GM13976 (cell line): ENCODE results near the gene BORCS5.
A peak's percentile ranks its signal among the peaks of the same experiment; 100 is the strongest.

Experiments
- DNase-seq: peaks from one replicate; pipeline ENCODE4 v3.0.0; 2012; ENCODE audit warnings: low spot score
- CTCF ChIP-seq: IDR thresholded peaks from 2 replicates; pipeline ENCODE4 v1.5.1; 2012; ENCODE audit warnings: borderline replicate concordance, mild to moderate bottlenecking; ENCODE audit not compliant: insufficient read depth; ENCODE audit errors: extremely low read depth, missing control alignments, control extremely low read depth
- in situ Hi-C: fragments of 300-500 bp; cut with MboI; formaldehyde crosslinking; loops from one replicate; pipeline ENCODE4 v1.12.0; 2022; ENCODE audit warnings: low sequenced_read_pairs, mixed read lengths, inconsistent platforms; ENCODE audit not compliant: unreplicated experiment

Gene BORCS5

GRCh38 chr12:12353807-12354206 lies 3.1 kb upstream of the BORCS5 start:
- in situ Hi-C loops = no loop called here

GRCh38 chr12:12356467-12356895 lies 397 bp upstream of the BORCS5 start:
- no peak for TF ChIP-seq CTCF
- in situ Hi-C loops = no loop called here

More at GRCh38 chr12:12353807-12354206, 3.1 kb upstream of the BORCS5 start:
- TF ChIP-seq CTCF = no peak
- no peak for DNase-seq

DNA sequence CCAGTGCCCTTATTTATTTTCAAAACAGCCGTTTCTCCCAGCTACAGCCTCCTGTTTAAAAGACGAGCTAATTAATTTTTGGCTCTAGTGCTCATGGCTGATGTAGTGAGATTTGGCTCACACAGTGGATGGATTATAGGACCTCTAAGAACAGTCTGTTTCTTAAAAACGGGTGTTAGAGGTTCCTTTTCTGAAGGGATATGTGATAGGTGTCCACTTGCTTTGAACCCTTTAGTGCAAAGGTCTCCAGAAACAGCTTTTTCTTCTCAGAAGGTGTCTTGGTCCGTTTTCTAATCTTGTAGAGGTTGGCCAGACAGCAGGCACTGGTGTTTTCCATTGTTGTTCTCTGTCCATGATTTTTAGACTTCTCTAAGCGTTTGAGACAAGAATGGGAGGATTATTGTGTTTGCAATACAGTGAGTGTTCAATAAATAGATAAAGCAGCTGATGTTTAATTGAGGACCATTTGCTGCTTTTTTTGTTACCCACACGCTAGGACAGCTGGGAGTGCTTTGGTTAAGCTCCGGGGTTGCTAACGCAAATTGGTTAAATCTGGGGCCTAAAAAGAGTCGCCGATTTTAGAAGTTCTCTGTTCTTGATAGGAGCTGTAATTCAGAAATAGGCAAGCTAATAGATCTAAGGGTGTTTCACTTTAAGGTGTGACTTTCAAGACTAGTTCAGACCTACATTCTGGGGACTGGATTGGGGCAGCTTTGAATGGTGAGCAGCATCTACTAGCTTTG lies 1.0 kb downstream of the BORCS5 start:
- in situ Hi-C loops = no loop called here
- peak; percentile 43 for DNase-seq
- no peak for TF ChIP-seq CTCF

More at GRCh38 chr12:12356467-12356895, 397 bp upstream of the BORCS5 start:
- DNase-seq = no peak

- in situ Hi-C loops = no loop called here
These were observed 1.6 kb downstream of the BORCS5 start for GRCh38 chr12:12358528-12358927.

DNA sequence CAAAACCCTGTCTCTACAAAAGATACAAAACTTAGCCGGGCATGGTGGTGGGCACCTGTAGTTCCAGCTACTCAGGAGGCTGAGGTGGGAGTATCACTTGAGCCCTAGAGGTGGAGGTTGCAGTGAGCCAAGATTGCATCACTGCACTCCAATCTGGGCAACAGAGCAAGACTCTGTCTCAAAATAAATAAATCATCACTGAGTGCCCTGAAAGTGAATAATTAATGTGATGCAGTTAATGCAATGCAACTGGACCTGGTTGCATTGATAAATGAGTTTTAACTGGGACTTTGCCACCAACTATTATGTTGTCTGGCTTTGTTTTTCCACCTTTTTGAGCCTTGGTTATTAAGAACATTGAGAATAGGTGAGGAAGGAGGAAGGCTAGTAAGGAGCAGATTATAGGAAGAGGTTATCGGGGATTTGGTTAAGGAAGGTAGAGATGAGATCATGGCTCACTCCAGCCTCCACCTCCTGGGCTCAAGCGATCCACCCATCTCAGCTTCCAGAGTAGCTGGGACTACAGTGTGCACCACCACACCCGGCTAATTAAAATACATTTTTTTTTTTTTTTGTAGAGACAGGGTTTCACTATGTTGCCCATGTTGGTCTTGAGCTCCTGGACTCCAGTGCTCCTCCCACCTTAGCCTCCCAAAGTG lies 8.0 kb downstream of the BORCS5 start:
- DNase-seq = no peak
- in situ Hi-C loops = no loop called here
- no peak for TF ChIP-seq CTCF

More at GRCh38 chr12:12358528-12358927, 1.6 kb downstream of the BORCS5 start:
- TF ChIP-seq CTCF = no peak
- DNase-seq = no peak

DNA sequence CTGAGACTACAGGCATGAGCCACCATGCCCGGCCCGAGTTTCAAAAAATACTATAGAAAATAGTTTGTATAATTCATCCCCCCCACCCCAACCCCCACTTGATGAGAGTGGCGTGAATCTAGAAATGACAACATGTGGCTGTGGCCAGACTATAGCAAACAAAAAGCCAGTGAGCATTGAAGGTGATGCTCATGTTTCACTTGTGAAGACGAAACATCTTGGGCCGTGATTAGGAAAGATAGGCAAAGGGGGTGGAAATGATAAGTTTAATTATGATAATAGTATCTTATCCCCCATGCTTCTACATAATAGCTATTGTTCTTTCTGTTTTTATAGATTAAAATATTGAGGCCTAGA lies 8.5 kb downstream of the BORCS5 start:
- in situ Hi-C loops = no loop called here
- DNase-seq = no peak
- TF ChIP-seq CTCF = no peak
